NCI-H446 (cell line): Measurements from ENCODE around the gene BMP5.

Experiments used
- DNase-seq, 2 experiments: peaks; one replicate each; lab custom pipeline; 2025; lab: John Stamatoyannopoulos, UW

Gene BMP5

DNA sequence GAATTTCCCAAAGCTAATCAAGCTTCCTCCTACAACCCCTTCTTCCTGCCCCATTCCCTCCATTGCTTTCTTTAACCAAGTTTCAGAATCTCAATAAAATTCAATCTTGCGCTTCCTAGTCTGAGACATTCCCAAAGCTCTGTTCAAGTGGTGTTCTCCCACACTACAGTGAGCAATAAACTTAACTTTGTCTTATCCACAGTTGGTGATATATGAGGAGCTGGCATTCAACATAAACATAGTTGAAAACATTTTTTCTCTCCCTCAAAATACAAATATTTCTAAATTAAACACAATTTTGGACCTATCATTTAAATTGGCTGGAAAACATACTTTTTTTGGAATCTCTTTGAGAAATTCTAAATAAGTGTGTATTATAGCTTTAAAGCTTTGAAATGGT lies 166.7 kb downstream of the BMP5 start:
- no peak for DNase-seq

GRCh38 chr6:55705451-55706440 lies 169.6 kb downstream of the BMP5 start:
- no peak for DNase-seq

- no peak for DNase-seq
Observed at GRCh38 chr6:55704421-55704820, 171.0 kb downstream of the BMP5 start.
